Colon (tissue), 2 donors: ENCODE results near the gene DENND2D.

Experiments used
- FAIRE-seq: peaks from 2 replicates; lab custom pipeline; 2012; peaks lifted over from hg19 to GRCh38; lab: Jason Lieb, UNC
- donor health status: control.
- donor health status: control.

Gene DENND2D

GRCh38 chr1:111175349-111175748, 25.1 kb downstream of the DENND2D start:
- no peak for FAIRE-seq

GRCh38 chr1:111174070-111174469, 26.4 kb downstream of the DENND2D start:
- no peak for FAIRE-seq

GRCh38 chr1:111172463-111172862, 28.0 kb downstream of the DENND2D start:
- FAIRE-seq = no peak

GRCh38 chr1:111164151-111164550, 36.3 kb downstream of the DENND2D start:
- no peak for FAIRE-seq

- FAIRE-seq = no peak
These were observed 37.1 kb downstream of the DENND2D start for GRCh38 chr1:111163363-111163762.

- FAIRE-seq = no peak
These were observed 38.0 kb downstream of the DENND2D start for GRCh38 chr1:111162488-111162880.

- FAIRE-seq = no peak
These were observed 38.5 kb downstream of the DENND2D start for GRCh38 chr1:111161843-111162487.

GRCh38 chr1:111157431-111157830, 43.0 kb downstream of the DENND2D start:
- no peak for FAIRE-seq

GRCh38 chr1:111154021-111154999, 46.1 kb downstream of the DENND2D start:
- FAIRE-seq = no peak

GRCh38 chr1:111151838-111152237, 48.6 kb downstream of the DENND2D start:
- no peak for FAIRE-seq

- FAIRE-seq = no peak
These were observed 52.0 kb downstream of the DENND2D start for GRCh38 chr1:111148376-111148881.

GRCh38 chr1:111147948-111148347, 52.5 kb downstream of the DENND2D start:
- no peak for FAIRE-seq

- no peak for FAIRE-seq
These were observed 54.3 kb downstream of the DENND2D start for GRCh38 chr1:111145963-111146768.

GRCh38 chr1:111145542-111145941, 54.9 kb downstream of the DENND2D start:
- no peak for FAIRE-seq

- FAIRE-seq = no peak
These were observed 58.0 kb downstream of the DENND2D start for GRCh38 chr1:111142356-111142975.

- FAIRE-seq = no peak
These were observed 58.9 kb downstream of the DENND2D start for GRCh38 chr1:111141245-111142220.

GRCh38 chr1:111140680-111140967, 59.8 kb downstream of the DENND2D start:
- FAIRE-seq = no peak

GRCh38 chr1:111139956-111140679, 60.3 kb downstream of the DENND2D start, which contains the start of the genes CEPT1 and DRAM2:
Gene CEPT1 (plus strand): TSS chr1:111140223. CDS start chr1:111147715, 7,492 bp downstream.
Gene DRAM2 (minus strand): TSS chr1:111140093. CDS start chr1:111131554, 8,539 bp downstream.
- FAIRE-seq = no peak

- no peak for FAIRE-seq
These were observed 61.0 kb downstream of the DENND2D start for GRCh38 chr1:111139324-111139955.
